GM03348 (cell line): ENCODE data around the gene AQP10.
"Not testable (repeated sequence)": the region's sequence is repeated elsewhere in the genome, so short reads cannot be mapped to it uniquely, and the experiment has no call there.

Experiments used
- DNase-seq: peaks from one replicate; pipeline ENCODE4 v3.0.0; 2012; ENCODE audit warnings: low spot score

The AQP10 gene

GRCh38 chr1:154344977-154345837 is 24.3 kb downstream of the AQP10 start:
- peak; percentile 64 for DNase-seq

GRCh38 chr1:154346276-154346917 is 25.5 kb downstream of the AQP10 start:
- DNase-seq = no peak

- no peak for DNase-seq
These were observed 27.1 kb downstream of the AQP10 start for GRCh38 chr1:154347961-154348360.

- DNase-seq = no peak
These were observed 27.7 kb downstream of the AQP10 start for GRCh38 chr1:154348429-154349076.

- no peak for DNase-seq
These were observed 28.2 kb downstream of the AQP10 start for GRCh38 chr1:154349121-154349520.

- no peak for DNase-seq
These were observed 29.5 kb downstream of the AQP10 start for GRCh38 chr1:154350383-154350782.

GRCh38 chr1:154351363-154352068 is 30.6 kb downstream of the AQP10 start:
- no peak for DNase-seq

GRCh38 chr1:154352245-154352580 is 31.3 kb downstream of the AQP10 start:
- DNase-seq = no peak

GRCh38 chr1:154352581-154353459 is 31.9 kb downstream of the AQP10 start:
- peak; percentile 78 for DNase-seq

GRCh38 chr1:154353460-154353904 is 32.6 kb downstream of the AQP10 start:
- peak; percentile 69 for DNase-seq

- no peak for DNase-seq
These were observed 33.1 kb downstream of the AQP10 start for GRCh38 chr1:154353966-154354365.

- no peak for DNase-seq
These were observed 37.6 kb downstream of the AQP10 start for GRCh38 chr1:154358519-154358918.

GRCh38 chr1:154360288-154360687 is 39.4 kb downstream of the AQP10 start:
- no peak for DNase-seq

- DNase-seq = not testable (repeated sequence)
These were observed 40.0 kb downstream of the AQP10 start for GRCh38 chr1:154360881-154361280.

GRCh38 chr1:154361357-154361756 is 40.5 kb downstream of the AQP10 start:
- DNase-seq = no peak

GRCh38 chr1:154371436-154371835 is 50.5 kb downstream of the AQP10 start:
- DNase-seq = no peak

GRCh38 chr1:154373777-154374357 is 53.0 kb downstream of the AQP10 start:
- not testable (repeated sequence) for DNase-seq
